GM18520 (cell line): Measurements from ENCODE around the gene PLSCR2.
"Not testable (repeated sequence)": the region's sequence is repeated elsewhere in the genome, so short reads cannot be mapped to it uniquely, and the experiment has no call there.

Experiments
- ATAC-seq: cut with Tn5 transposase; IDR thresholded peaks from one replicate; pipeline ENCODE4 v1.9.1; 2021; ENCODE audit not compliant: unreplicated experiment

The PLSCR2 gene

GRCh38 chr3:146421819-146422759 lies 47.3 kb downstream of the PLSCR2 start:
- no peak for ATAC-seq

- no peak for ATAC-seq
These were observed 53.0 kb downstream of the PLSCR2 start for GRCh38 chr3:146416366-146416765.

- ATAC-seq, result no peak
These were observed 55.4 kb downstream of the PLSCR2 start for GRCh38 chr3:146414010-146414409.

GRCh38 chr3:146412711-146413110 lies 56.6 kb downstream of the PLSCR2 start:
- not testable (repeated sequence) for ATAC-seq

GRCh38 chr3:146407956-146408355 lies 61.4 kb downstream of the PLSCR2 start:
- no peak for ATAC-seq

GRCh38 chr3:146404436-146404835 lies 64.9 kb downstream of the PLSCR2 start:
- ATAC-seq, result no peak

GRCh38 chr3:146403792-146404191 lies 65.6 kb downstream of the PLSCR2 start:
- ATAC-seq, result no peak

GRCh38 chr3:146396792-146397191 lies 72.6 kb downstream of the PLSCR2 start:
- no peak for ATAC-seq

- no peak for ATAC-seq
These were observed 74.2 kb downstream of the PLSCR2 start for GRCh38 chr3:146395164-146395563.

- no peak for ATAC-seq
These were observed 78.4 kb downstream of the PLSCR2 start for GRCh38 chr3:146390957-146391356.

- no peak for ATAC-seq
These were observed 79.2 kb downstream of the PLSCR2 start for GRCh38 chr3:146390006-146390772.

- ATAC-seq, result no peak
These were observed 81.8 kb downstream of the PLSCR2 start for GRCh38 chr3:146387566-146387965.

- ATAC-seq, result no peak
These were observed 82.4 kb downstream of the PLSCR2 start for GRCh38 chr3:146386936-146387335.

GRCh38 chr3:146384786-146385185 lies 84.6 kb downstream of the PLSCR2 start:
- ATAC-seq, result no peak
